ENCODE results near the gene CLIP1.
"Not testable (repeated sequence)": the region's sequence is repeated elsewhere in the genome, so short reads cannot be mapped to it uniquely, and the experiment has no call there.

Gene CLIP1

DNA sequence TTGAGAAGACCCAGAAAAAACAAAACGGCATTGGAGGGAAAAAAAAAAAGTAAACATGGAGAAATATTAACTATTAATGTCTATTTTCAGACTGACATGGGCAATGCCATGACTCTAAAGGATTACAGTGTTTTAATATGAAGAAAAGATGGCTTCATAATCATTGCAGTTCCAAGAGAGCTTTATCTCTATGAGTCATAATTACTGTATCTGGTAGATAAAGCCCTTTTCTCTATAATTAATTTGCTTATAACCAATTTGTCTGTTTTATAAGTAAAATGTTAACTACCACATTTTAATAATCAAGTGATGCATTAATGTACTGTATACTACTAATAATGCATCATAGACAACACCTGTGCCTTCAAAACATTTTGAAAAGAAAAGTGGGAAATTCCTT is 59.7 kb downstream of the CLIP1 start:
- no peak overlapping the region for H3K4me3 ChIP-seq (ENCODE audit: low read length)
- no peak for TF ChIP-seq ZNF274 (IDR thresholded peaks at IDR 0.05; ENCODE audit: low read depth, low read length)

DNA sequence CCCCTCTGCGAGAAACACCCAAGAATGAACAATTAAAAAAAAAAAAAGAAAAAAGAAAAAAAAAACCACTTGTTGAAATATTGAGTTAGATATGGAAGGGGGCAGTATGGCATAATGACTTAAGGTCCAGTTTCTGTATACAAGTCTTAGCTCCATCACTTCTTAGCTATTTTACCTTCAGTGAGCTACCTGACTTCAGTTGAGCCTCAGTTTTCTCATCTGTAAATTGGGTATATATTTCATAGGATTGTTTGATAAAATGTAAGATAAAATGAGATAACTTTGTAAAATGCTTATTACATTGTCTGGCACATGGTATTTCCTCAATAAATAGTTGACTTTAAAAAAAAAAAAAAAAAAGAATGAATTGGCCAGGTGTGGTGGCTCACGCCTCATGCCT is 64.1 kb downstream of the CLIP1 start:
- not testable (repeated sequence) for H3K4me3 ChIP-seq (ENCODE audit: low read length)

DNA sequence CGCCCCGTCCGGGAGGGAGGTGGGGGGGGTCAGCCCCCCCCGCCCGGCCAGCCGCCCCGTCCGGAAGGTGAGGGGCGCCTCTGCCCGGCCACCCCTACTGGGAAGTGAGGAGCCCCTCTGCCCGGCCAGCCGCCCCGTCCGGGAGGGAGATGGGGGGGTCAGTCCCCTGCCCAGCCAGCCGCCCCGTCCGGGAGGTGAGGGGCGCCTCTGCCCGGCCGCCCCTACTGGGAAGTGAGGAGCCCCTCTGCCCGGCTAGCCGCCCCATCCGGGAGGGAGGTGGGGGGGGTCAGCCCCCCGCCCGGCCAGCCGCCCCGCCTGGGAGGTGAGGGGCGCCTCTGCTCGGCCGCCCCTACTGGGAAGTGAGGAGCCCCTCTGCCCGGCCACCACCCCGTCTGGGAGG is 64.9 kb downstream of the CLIP1 start:
- not testable (repeated sequence) for H3K4me3 ChIP-seq (ENCODE audit: low read length)

DNA sequence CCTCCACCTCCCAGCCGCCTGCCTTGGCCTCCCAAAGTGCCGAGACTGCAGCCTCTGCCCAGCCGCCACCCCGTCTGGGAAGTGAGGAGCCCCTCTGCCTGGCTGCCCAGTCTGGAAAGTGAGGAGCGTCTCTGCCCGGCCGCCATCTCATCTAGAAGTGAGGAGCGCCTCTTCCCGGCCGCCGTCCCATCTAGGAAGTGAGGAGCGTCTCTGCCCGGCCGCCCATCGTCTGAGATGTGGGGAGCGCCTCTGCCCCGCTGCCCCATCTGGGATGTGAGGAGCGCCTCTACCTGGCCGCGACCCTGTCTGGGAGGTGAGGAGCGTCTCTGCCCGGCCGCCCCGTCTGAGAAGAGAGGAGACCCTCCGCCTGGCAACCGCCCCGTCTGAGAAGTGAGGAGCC is 65.5 kb downstream of the CLIP1 start:
- not testable (repeated sequence) for H3K4me3 ChIP-seq (ENCODE audit: low read length)

DNA sequence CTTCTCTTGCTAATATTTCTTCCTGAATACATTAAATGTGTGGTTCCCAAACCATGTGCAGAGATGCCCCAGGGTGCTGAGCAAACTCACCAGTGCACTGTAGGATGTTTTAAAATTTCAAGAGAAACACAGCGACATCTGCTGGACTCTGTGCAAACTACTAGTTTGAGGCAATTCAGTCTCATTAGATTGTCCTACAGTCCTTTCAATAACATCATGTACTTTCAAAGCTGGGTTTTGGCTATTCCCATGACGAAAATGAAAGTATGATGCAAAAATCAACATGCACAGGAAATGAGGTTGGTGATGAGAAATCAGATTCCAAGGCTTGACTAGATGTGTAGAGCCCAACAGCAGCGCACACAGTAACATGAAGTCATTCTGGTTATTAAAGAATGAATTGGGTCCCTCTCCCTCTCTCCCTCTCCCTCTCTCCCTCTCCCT is 66.3 kb downstream of the CLIP1 start:
- H3K4me3 ChIP-seq (ENCODE audit: low read length): no peak overlapping the region
- no peak for TF ChIP-seq ZNF274 (IDR thresholded peaks at IDR 0.05; ENCODE audit: low read depth, low read length)

DNA sequence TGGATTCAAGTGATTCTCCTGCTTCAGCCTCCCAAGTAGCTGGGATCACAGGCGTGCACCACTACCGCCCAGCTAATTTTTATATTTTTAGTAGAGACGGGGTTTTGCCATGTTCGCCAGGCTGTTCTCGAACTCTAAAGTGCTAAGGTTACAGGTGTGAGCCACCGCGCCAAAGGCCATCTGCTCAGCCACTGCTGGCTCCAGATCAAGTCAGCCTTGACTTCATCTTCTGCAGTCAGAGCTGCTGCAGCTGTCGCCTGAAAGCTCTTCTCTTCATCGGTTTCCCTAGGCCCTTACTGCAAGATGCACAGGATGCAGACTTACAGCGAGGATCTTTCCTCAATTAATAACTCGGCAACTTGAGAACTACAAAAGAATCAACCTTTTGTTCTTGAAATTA is 66.8 kb downstream of the CLIP1 start:
- no peak for TF ChIP-seq ZNF274 (IDR thresholded peaks at IDR 0.05; ENCODE audit: low read depth, low read length)
- no peak overlapping the region for H3K4me3 ChIP-seq (ENCODE audit: low read length)

DNA sequence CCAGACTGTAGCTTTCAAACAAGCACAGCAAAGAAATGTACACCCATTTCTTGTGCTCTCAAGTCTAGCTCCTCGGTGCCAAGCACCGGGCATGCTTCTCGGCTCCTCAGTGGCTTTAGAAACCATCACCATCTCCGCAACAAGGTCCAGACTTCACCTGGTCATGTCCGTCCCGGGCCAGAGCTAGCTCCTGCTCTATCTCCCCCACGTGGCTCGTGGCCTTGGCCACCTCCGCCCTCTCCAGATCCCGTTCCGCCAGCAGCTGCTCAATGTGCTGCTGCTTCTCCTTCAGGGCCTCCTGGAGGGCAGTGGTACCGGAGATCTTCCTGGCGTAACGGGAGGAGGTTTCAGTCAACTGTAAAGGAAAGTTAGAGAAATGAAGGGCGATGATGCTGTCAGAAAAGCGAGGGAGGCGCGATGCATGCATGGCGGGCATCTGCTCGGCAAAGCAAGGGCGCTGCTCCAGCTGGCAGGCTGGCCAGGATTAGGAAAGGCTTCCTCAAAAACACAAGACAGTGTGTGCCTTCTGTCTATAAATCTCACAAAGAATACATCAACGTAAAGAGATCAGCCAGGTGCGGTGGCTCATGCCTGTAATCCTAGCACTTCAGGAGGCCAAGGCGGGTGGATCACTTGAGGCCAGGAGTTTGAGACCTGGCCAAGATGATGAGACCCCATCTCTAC is 67.4 kb downstream of the CLIP1 start:
- H3K4me3 ChIP-seq (ENCODE audit: low read length): no peak overlapping the region
- no peak for TF ChIP-seq ZNF274 (IDR thresholded peaks at IDR 0.05; ENCODE audit: low read depth, low read length)

DNA sequence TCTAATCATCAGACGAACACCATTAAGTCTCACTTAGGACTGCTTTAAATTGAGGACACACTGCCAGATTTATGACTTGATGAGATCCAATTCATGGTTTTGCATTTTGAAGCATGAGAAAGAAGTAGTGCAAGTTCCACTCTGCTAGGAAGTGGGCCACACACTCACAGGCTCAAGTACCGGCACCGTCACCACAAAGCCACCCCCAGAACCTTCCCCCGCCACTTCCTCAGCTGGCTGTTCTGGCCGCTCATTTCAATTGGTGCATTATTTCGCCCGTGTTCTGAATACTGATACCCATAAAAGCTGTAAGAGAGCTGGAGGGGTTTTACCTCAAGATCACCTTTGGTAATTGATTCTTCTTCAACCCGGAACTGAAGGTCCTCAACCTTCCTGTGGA is 70.1 kb downstream of the CLIP1 start:
- no peak overlapping the region for H3K4me3 ChIP-seq (ENCODE audit: low read length)
- TF ChIP-seq ZNF274 (IDR thresholded peaks at IDR 0.05; ENCODE audit: low read depth, low read length): no peak

DNA sequence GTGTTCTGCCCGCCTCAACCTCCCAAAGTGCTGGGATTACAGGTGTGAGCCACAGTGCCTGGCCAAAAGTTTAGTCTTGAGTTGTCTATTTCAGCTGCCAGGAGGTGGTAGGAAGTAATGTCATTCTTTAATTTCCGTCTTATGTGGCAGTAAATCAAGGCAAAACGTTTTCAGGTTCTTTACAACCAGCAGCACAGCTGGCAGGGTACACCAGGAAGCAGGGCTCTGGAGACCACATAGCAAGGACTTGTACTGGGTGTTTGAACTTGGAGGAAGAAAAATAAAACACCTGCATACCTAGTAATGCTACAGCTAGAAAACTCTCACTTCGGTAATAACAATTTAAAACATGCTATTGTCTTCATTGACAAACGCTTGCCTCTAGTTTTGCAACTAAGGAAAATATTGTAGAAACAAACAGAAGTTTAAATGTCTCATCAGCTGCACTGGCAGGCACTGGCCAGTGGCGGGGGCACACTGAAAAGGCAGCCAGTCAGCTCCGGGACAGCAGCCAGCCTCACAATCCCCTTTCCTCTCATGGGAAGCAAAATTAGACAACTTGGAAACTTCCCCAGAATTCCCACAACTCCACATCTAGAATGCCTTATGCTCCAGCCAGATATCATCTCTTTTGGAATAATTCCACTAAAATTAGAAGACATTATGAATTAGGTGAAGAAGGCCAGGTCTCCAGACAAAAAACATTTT is 72.2 kb downstream of the CLIP1 start:
- no peak for TF ChIP-seq ZNF274 (IDR thresholded peaks at IDR 0.05; ENCODE audit: low read depth, low read length)

DNA sequence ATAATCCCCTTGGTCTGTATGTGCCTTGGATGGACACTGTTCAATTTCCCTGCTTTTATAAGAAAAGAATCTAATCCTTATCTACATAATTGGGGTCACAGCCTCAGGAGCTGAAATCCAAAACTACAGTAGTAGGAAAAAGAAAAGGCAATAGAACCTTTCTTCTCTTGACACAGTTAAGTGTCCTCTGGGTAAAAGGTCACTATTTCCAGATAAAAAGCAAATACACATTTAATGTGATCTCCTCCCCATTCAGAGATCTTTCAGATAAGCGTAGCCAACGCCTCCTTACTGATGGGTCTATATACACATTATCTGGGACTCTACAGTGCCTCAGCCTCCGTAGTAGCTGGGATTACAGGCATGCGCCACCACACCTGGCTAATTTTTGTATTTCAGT is 73.4 kb downstream of the CLIP1 start:
- H3K4me3 ChIP-seq (ENCODE audit: low read length): no peak overlapping the region
- no peak for TF ChIP-seq ZNF274 (IDR thresholded peaks at IDR 0.05; ENCODE audit: low read depth, low read length)

More for the DNA sequence above, 72.2 kb downstream of the CLIP1 start:
- H3K4me3 ChIP-seq (ENCODE audit: low read length): no peak overlapping the region

DNA sequence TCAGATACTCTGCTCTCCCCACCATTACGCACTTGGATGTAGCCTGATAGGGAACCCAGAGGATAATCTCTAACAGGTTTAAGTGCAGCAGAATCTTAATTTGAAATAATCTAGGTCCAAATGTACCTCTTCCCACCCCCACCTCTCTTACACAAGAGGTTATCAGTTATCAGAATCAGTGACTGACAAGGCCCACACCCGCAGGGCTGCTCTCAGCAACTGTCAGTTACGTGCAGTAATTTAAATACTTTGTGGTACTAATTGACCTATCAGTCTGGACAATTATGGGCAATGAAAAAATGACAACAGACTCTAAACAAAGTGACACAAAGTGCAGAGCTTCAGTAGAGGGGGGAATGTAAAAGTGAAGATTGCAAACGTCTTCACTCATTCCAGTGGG is 74.0 kb downstream of the CLIP1 start:
- TF ChIP-seq ZNF274 (IDR thresholded peaks at IDR 0.05; ENCODE audit: low read depth, low read length): no peak

DNA sequence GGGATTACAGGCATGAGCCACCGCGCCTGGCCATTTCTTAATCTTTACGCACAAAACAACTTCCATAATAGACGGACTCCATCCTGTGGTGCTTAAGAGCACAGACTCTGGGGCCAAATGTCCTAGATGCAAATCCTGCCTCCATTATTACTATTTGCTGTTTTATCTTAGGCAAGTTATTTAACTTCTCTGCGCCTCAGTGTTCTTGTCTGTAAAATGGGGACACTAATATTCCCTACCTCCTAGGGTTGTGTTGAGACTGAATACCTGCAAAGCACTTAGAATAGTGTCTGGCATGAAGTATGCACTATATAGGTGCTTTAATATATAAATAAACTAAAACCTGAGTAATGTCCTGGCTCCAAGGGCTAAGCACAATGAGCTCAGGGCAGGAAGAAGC is 76.4 kb downstream of the CLIP1 start:
- no peak for TF ChIP-seq ZNF274 (IDR thresholded peaks at IDR 0.05; ENCODE audit: low read depth, low read length)
- H3K4me3 ChIP-seq (ENCODE audit: low read length): no peak overlapping the region

More for the DNA sequence above, 74.0 kb downstream of the CLIP1 start:
- no peak overlapping the region for H3K4me3 ChIP-seq (ENCODE audit: low read length)

DNA sequence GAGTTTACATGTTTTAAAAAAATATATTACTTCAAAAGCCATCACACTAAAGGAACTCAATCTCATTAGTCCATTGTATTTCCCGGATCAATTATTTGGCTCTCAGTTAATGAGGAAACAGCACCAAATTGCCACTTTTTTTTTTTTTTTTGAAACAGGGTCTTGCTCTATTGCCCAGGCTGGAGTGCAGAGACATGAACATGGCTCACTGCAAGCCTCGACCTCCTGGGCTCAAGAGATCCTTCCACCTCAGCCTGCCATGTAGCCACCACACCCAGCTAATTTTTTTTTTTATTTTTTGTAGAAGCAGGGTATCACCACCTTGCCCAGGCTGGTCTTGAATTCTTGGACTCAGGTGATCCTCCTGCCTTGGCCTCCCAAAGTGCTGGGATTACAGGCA is 77.4 kb downstream of the CLIP1 start:
- H3K4me3 ChIP-seq (ENCODE audit: low read length): no peak overlapping the region
- TF ChIP-seq ZNF274 (IDR thresholded peaks at IDR 0.05; ENCODE audit: low read depth, low read length): no peak

DNA sequence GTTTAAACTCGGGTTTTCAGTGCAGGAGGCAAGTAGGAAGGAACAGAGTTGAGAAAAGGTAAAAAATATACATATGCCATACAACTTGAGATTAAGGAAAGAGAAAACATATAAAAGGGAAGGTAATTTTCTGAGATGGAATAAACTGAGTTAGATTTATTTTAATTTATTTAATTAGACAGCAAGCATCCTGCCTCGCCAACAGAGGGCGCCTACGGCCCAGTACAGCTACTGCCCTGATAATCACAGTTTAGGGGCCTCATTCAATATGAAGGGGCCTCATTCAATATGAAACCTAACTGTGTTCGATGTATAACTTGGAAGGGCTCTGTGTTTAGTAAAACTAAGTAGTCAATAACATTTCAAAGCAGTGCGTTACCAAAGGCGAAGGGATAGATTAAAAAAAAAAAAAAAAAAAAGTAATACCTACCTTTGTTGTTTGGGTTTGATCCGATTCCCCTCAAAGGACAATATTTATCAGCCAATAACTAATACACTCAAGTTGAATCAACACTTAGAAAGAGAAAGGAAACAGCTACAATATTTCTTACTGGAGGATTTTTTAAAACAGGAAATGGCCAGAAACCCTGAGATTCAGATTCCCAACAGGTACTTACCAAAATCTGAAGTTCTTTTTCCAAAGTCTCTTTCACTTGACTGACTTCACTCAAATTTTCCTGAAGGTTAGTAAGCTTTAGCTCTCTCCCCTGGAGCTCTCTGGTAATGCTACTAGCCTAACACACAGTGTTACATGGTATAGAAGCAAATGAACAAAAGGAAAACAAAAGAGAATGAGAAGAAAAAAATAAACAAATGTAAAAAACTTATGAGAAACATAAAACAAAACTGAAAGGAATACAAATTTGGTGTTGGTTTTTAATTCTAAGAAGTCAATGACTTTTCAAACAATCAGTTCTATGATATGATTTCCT is 86.2 kb downstream of the CLIP1 start:
- H3K4me3 ChIP-seq (ENCODE audit: low read length): no peak overlapping the region
- TF ChIP-seq ZNF274 (IDR thresholded peaks at IDR 0.05; ENCODE audit: low read depth, low read length): no peak
